ENCODE results near the gene ABCA7. TPM values are rescaled to one million over a fixed set of nuclear protein-coding genes. Genes with fewer than 3 reads are reported as not detected.

The ABCA7 gene
- total and polyA plus RNA-seq, 2 of the 8 experiments (the other 6 are each of a cell fraction or from before 2014, with no cell fraction given) = 10.4 to 25.6 TPM

DNA sequence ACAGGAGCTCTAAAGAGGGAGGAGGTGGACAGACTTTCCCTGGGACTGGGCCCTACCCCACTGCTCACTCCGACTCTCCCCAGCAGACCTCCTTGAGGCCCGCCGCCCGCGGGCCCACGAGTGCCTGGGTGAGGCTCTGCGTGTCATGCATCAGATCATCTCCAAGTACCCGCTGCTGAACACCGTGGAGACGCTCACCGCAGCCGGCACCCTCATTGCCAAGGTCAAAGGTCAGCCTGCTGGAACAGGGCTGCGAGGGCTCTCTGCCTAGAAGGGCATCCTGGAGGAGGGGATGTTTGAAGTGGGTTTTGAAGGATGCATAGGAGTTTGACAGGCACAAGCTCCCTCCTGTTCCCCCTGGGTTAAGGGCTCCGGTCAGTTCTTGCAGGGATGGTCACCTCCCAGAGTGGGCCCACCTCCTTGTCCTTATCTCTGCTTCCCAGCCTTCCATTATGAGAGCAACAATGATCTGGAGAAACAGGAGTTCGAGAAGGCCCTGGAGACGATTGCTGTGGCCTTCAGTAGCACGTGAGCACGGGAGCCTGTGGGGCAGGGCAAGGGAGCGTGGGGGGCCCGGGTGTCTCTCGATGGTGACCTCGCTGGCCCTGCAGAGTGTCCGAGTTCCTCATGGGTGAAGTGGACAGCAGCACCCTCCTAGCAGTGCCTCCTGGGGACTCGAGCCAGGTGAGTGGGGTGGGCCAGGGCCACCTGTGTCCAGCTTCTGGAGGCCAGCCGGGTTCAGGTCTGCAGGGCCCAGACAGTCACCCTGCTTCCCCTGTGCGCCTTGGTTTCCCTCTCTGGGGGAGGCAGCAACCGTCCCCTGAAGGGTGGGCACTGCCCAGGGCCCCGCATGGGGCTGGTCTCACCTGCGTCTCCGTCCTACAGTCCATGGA lies 33.4 kb downstream of the ABCA7 start:
- peaks cover 5% of the 10 kb centered on the region for H3K79me1 ChIP-seq (ENCODE audit: low read depth, low read length)
- H3K79me2 ChIP-seq (ENCODE audit: control insufficient read depth in 1 of 2, insufficient read depth in 2 of 2, low read length in 2 of 2) = no peaks in the 10 kb centered on the region
- peaks cover 0 to 4% (median 1%) of the 10 kb centered on the region in 4 experiments; a peak in 2 of 7 replicates for H3K4me1 ChIP-seq (replicated peaks in 1 of 4; ENCODE audit: control insufficient read depth in 3 of 4, insufficient read depth in 4 of 4, low read length in 3 of 4)
- H4K5ac ChIP-seq (ENCODE audit: insufficient read length, low read depth, low read length) = no peak overlapping the region
- no peak overlapping the region for H2AFZ ChIP-seq (ENCODE audit: low read length)
- no peak overlapping the region for H2BK15ac ChIP-seq (ENCODE audit: low read length)
- H3K23ac ChIP-seq (ENCODE audit: insufficient read length) = no peak overlapping the region
- H3K23me2 ChIP-seq (ENCODE audit: low read depth, low read length) = peaks cover 3% of the 10 kb centered on the region; the same call in 1 of the 2 replicates
- ChIA-PET CTCF (ENCODE audit: partially characterized antibody) (interaction anchor here (1.0 to 3.7 kb wide), 6 partner anchors 7 to 171 kb away, joined by 3 to 24 read pairs (median 4); partner anchors contain the start of gene ABCA7), POLR2A (ENCODE audit: partially characterized antibody) (interaction anchor here (0.6 to 7.1 kb wide), 9 partner anchors 7 to 54 kb away, joined by 3 to 52 read pairs (median 13); partner anchors contain the start of genes ABCA7 and CNN2)
- H2BK5ac ChIP-seq (ENCODE audit: low read depth, low read length) = no peak overlapping the region
- H2BK12ac ChIP-seq (ENCODE audit: low read depth, low read length) = no peak overlapping the region
- H3K36me3 ChIP-seq (ENCODE audit: control insufficient read depth in 2 of 4, insufficient read depth in 4 of 4, low read length in 3 of 4) = peaks cover 0 to 23% (median 3%) of the 10 kb centered on the region in 4 experiments; a peak in 2 of 8 replicates
- 96% methylated on average over 28 of the region's 30 CpGs; no CpG with 5 or more reads in 1 of the 2 experiments for WGBS, 2 experiments (ENCODE audit: extremely low coverage in 1 of 2, insufficient coverage in 1 of 2, insufficient read length in 1 of 2, insufficient replicate concordance in 2 of 2, low coverage in 1 of 2, low lambda C conversion rate in 2 of 2, missing lambda C conversion rate in 1 of 2)
- no peak overlapping the region for H3K27ac ChIP-seq (ENCODE audit: low read depth, low read length)
- H3K27me3 ChIP-seq (replicated peaks in 1 of 4; ENCODE audit: control insufficient read depth in 3 of 4, extremely low read depth in 1 of 4, insufficient read depth in 3 of 4, low read length in 3 of 4) = peaks cover 0 to 4% (median 2%) of the 10 kb centered on the region in 4 experiments; a peak in 2 of 7 replicates
- no peak overlapping the region for H3K4me2 ChIP-seq (ENCODE audit: insufficient read depth in 1 of 2, low read depth in 2 of 2, low read length in 2 of 2)
- H2AK5ac ChIP-seq (ENCODE audit: low read depth, low read length) = no peak overlapping the region
- H3K18ac ChIP-seq (ENCODE audit: extremely low read depth, low read length) = no peak overlapping the region
- no peaks in the 10 kb centered on the region for H3K9me3 ChIP-seq (ENCODE audit: insufficient read depth in 2 of 2, low read depth in 1 of 2, low read length in 1 of 2)
- no peak overlapping the region for H4K91ac ChIP-seq (replicated peaks; ENCODE audit: insufficient read length, low read length)
- no peak overlapping the region for H3K4ac ChIP-seq (replicated peaks; ENCODE audit: insufficient read length, low read depth, low read length)
- H4K20me1 ChIP-seq (replicated peaks in 1 of 2; ENCODE audit: control insufficient read depth in 1 of 2, insufficient read depth in 2 of 2, low read length in 2 of 2) = peaks cover 1 to 12% of the 10 kb centered on the region in 2 experiments
- no peak overlapping the region for H3K56ac ChIP-seq (replicated peaks; ENCODE audit: insufficient read length, low read depth, low read length)
- DNase-seq (ENCODE audit: low read depth in 1 of 2, low spot score in 2 of 2) (no peak), FAIRE-seq (no peak)
- no peak overlapping the region for H3K4me3 ChIP-seq (ENCODE audit: extremely low read depth in 1 of 4, insufficient read depth in 2 of 4, low read depth in 3 of 4, low read length in 4 of 4)
- no peak overlapping the region for H2BK20ac ChIP-seq (ENCODE audit: low read length)
- no peak overlapping the region for H3K14ac ChIP-seq (ENCODE audit: insufficient read length)
- H4K8ac ChIP-seq (ENCODE audit: extremely low read depth, insufficient read depth, low read length) = no peak overlapping the region
- H3K9ac ChIP-seq (replicated peaks in 1 of 4; ENCODE audit: extremely low read depth in 1 of 4, low read depth in 3 of 4, low read length in 3 of 4) = no peak overlapping the region
- H2BK120ac ChIP-seq (replicated peaks; ENCODE audit: low read depth, low read length) = no peak overlapping the region
- TF ChIP-seq RNF2 (IDR thresholded peaks at IDR 0.05; ENCODE audit: borderline replicate concordance, low read depth, low read length, missing control alignments, poor library complexity, severe bottlenecking) (no peak), RBBP5 (IDR thresholded peaks at IDR 0.05; ENCODE audit: borderline replicate concordance, low read depth, low read length) (no peak), SRF (IDR thresholded peaks at IDR 0.05; ENCODE audit: low read depth, low read length) (no peak), SIRT6 (IDR thresholded peaks at IDR 0.05; ENCODE audit: low read length) (no peak), NRF1 (IDR thresholded peaks at IDR 0.05; ENCODE audit: low read depth, low read length) (no peak), KDM1A (IDR thresholded peaks at IDR 0.05; ENCODE audit: borderline replicate concordance, low read length) (no peak), CTBP2 (IDR thresholded peaks at IDR 0.05; ENCODE audit: borderline replicate concordance, insufficient read depth, insufficient read length, low read length) (no peak), SIX5 (IDR thresholded peaks at IDR 0.05; ENCODE audit: low read depth, low read length) (no peak), TCF12 (IDR thresholded peaks at IDR 0.05; ENCODE audit: low read depth, low read length) (no peak), POU5F1 (IDR thresholded peaks at IDR 0.05; ENCODE audit: low read depth, low read length) (no peak), HDAC6 (IDR thresholded peaks at IDR 0.05; ENCODE audit: low read depth, low read length) (no peak)
